ENCODE results near the gene TOX2.

Gene TOX2

DNA sequence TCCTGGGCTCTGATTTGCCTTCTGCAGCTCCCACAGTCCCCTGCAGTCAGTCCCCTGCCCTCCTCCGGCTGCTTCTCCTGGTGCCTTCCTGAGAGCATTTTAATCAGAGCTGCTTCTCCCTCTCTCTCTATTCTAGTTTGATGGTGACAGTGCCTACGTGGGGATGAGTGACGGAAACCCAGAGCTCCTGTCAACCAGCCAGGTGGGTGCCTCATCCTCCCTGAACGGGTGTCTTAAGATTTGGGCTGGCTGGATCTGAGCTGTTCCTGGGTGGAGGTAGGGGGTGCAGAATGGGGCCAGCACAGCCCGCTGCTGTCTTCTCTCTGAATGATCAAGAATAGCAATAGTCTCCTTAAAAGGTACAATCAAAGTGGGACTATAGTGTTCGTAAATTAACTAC lies 58.6 kb downstream of the TOX2 start:
- no peak for TF ChIP-seq CTCF (IDR thresholded peaks at IDR 0.05; ENCODE audit: control insufficient read depth, extremely low read depth, insufficient read depth)
- DNase-seq (ENCODE audit: low read depth): no peak
- H3K4me3 ChIP-seq (ENCODE audit: low read depth, low read length): no peak overlapping the region

DNA sequence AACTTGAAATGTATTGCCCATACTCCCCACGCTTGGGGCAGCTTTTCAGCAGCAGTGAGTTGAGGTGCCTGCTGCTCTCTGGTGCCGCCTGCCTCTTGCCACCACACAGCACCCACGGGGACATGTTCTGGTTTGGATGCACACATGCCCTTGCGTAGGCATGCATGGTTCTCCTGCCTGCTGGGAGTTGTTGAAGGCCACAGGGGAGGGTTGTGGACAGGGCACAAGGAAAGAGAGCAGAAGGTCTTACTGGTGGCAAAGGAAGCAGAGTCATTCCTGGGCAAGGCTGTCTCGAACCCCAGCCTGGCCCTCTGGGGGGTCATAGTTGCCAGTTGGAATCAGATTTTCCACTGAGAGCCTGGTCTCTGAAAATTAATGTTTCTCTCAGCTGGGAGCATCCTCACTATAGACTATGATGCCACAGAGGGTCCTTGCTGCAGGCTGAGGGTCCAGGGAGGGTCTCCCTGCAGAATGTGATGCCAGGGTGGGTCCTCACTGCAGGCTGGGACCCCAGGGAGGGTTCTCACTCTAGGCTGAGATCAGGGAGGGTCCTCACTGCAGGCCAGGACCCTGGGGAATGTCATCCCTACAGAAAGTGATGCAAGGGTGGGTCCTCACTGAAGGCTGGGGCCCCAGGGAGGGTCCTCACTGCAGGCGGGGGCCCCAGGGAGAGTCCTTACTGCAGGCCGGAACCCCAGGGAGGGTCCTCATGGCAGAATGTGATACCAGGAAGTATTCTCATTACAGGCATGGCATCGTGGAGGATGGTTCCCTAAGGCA lies 59.2 kb downstream of the TOX2 start:
- DNase-seq (ENCODE audit: low read depth): no peak
- no peak overlapping the region for H3K4me3 ChIP-seq (ENCODE audit: low read depth, low read length)
- no peak for TF ChIP-seq CTCF (IDR thresholded peaks at IDR 0.05; ENCODE audit: control insufficient read depth, extremely low read depth, insufficient read depth)

GRCh38 chr20:43974695-43975094 lies 60.0 kb downstream of the TOX2 start:
- no peak for DNase-seq (ENCODE audit: low read depth)
- H3K4me3 ChIP-seq (ENCODE audit: low read depth, low read length): no peak overlapping the region
- no peak for TF ChIP-seq CTCF (IDR thresholded peaks at IDR 0.05; ENCODE audit: control insufficient read depth, extremely low read depth, insufficient read depth)

- no peak for TF ChIP-seq CTCF (IDR thresholded peaks at IDR 0.05; ENCODE audit: control insufficient read depth, extremely low read depth, insufficient read depth)
- H3K4me3 ChIP-seq (ENCODE audit: low read depth, low read length): no peak overlapping the region
- DNase-seq (ENCODE audit: low read depth): no peak
Measured at GRCh38 chr20:43975096-43975768, 60.6 kb downstream of the TOX2 start.

- no peak for DNase-seq (ENCODE audit: low read depth)
- no peak for TF ChIP-seq CTCF (IDR thresholded peaks at IDR 0.05; ENCODE audit: control insufficient read depth, extremely low read depth, insufficient read depth)
- no peak overlapping the region for H3K4me3 ChIP-seq (ENCODE audit: low read depth, low read length)
Measured at GRCh38 chr20:43976547-43976946, 61.9 kb downstream of the TOX2 start.

DNA sequence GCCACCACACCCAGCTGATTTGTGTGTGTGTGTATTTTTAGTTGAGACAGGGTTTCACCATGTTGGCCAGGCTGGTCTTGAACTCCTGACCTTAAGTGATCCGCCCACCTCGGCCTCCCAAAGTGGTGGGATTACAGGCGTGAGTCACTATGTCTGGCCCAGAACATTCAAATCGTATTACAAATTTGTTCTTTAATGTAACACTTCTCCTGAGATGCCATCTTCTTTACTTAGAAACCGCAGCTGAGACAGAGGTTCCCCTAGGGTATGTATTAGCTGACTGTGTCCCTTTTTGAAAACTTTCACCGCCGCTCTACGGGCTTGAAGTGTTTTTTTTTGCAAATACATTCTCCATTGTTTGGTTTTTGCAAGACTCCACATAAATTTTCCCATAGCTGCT lies 62.6 kb downstream of the TOX2 start:
- no peak overlapping the region for H3K4me3 ChIP-seq (ENCODE audit: low read depth, low read length)
- no peak for TF ChIP-seq CTCF (IDR thresholded peaks at IDR 0.05; ENCODE audit: control insufficient read depth, extremely low read depth, insufficient read depth)

More for the DNA sequence above, 62.6 kb downstream of the TOX2 start:
- DNase-seq (ENCODE audit: low read depth): no peak
